Superior temporal gyrus (tissue), 1 donor: ENCODE measurements around the gene CPSF7.
"Not testable (repeated sequence)": the region's sequence is repeated elsewhere in the genome, so short reads cannot be mapped to it uniquely, and the experiment has no call there.

ENCODE experiments used
- DNase-seq: peaks from one replicate; pipeline ENCODE4 v3.0.0-alpha.2; 2016; ENCODE audit errors: extremely low spot score

The CPSF7 gene

DNA sequence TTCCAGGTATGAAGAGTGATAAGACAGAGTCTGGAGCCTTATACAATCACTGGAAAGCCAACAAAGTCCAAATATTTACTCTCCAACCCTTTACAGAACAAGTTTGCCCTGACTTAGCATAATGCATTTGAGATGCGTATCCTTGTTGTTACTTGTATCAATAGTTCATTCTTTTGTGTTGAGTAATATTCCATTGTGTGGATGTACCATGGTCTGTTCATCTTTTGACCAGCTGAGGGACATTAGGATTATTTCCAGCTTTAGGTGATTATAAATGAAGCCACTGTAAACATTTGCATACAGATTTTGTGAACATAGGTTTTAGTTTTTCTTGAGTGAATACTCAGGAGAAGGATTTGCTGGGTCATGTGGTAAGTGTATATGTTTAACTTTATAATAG is 9.8 kb upstream of the CPSF7 start:
- DNase-seq = no peak

- no peak for DNase-seq
Observed at GRCh38 chr11:61437496-61437895, 7.7 kb upstream of the CPSF7 start.

DNA sequence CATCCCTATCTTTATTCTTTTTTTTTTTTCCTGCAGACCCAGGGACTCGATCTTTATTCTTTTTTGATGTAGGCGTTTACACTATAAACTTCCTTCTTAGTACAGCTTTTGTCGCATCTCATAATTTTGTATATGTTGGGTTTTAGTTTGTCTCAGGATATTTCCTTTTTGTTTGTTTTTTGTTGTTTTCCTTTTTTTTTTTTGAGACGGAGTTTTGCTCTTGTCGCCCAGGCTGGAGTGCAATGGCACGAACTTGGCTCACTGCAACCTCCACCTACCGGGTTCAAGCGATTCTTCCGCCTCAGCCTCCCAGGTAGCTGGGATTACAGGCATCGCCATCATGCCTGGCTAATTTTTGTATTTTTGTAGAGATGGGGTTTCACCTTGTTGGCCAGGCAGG is 1.1 kb upstream of the CPSF7 start:
- DNase-seq = not testable (repeated sequence)

GRCh38 chr11:61429346-61429690 is 457 bp downstream of the CPSF7 start:
- no peak for DNase-seq

DNA sequence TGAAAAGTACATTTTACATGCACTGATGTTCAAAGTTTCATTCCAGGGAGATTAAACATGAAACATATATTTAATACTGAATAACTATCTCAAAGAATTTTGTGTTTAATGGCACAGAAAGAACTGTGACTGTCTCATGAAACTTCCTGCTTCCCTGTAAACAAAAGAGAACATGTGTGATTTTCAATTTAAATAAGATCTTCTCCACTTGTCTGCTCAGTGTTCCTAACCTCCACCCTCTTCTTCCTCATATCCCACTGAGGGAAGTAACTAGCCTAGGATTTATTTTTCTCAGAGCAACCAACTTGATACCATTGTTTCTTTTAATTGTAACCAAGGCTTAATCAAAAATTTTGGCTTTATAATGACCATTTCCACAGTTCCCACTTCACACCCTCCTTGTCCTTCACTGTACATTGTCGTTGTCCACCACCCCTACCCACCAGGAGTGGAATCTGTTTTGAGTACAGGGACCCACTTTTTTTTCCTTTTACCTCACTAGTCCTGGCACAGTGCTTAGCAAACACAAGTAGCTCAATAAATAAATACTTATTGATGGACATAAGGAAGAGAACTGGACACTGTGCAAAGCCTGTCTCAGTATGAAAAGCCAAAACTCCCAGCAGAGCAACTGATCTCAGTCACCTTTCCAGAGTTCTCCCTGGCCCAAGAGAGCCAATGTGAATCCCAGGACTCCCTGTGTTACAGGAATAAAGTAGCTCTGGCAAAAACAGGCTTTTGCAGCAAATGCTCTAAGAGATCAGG is 4.2 kb downstream of the CPSF7 start:
- DNase-seq = no peak

- no peak for DNase-seq
Observed at GRCh38 chr11:61422226-61422625, 7.5 kb downstream of the CPSF7 start.

GRCh38 chr11:61418136-61418535 is 11.6 kb downstream of the CPSF7 start:
- DNase-seq = no peak

DNA sequence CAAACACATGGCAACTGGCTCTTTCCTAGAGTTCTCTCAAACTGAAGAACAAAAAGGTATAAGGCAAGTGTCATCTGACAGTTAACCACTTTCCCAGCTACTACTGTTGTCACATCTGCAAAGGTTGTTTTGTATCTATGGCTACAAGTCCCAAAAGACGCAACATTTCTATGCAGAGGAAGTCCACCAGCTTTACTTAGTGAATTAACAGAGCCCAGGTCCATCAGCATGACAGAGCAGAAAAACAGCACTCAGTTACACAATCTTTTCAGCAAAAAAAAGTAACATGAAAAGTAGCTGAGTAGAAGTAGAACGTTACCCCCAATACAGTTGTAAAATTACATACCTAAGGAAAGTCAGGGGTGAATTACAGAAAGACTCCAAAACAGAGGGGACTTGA is 12.1 kb downstream of the CPSF7 start:
- DNase-seq = no peak

- no peak for DNase-seq
Observed at GRCh38 chr11:61416941-61417340, 12.8 kb downstream of the CPSF7 start.

GRCh38 chr11:61415381-61415780 is 14.4 kb downstream of the CPSF7 start:
- no peak for DNase-seq

- no peak for DNase-seq
Observed at GRCh38 chr11:61414547-61414946, 15.2 kb downstream of the CPSF7 start.

DNA sequence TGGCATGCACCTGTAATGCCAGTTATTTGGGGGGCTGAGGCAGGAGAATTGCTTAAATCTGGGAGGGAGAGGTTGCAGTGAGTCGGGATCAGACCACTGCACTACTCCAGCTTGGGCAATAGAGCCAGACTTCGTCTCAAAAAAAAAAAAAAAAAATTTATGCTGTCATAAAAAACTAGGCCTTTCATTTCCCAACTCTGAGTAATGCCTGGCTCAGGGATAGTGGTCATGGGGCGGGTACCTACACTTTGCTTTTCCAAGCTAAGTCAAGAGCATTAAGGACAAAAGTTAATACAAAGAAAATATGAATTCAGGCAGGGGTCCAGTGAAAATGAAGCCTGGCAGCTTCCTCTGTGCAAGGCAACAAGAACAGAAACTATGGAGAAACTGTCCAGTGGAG is 16.3 kb downstream of the CPSF7 start:
- no peak for DNase-seq

- no peak for DNase-seq
Observed at GRCh38 chr11:61411589-61411988, 18.2 kb downstream of the CPSF7 start.

DNA sequence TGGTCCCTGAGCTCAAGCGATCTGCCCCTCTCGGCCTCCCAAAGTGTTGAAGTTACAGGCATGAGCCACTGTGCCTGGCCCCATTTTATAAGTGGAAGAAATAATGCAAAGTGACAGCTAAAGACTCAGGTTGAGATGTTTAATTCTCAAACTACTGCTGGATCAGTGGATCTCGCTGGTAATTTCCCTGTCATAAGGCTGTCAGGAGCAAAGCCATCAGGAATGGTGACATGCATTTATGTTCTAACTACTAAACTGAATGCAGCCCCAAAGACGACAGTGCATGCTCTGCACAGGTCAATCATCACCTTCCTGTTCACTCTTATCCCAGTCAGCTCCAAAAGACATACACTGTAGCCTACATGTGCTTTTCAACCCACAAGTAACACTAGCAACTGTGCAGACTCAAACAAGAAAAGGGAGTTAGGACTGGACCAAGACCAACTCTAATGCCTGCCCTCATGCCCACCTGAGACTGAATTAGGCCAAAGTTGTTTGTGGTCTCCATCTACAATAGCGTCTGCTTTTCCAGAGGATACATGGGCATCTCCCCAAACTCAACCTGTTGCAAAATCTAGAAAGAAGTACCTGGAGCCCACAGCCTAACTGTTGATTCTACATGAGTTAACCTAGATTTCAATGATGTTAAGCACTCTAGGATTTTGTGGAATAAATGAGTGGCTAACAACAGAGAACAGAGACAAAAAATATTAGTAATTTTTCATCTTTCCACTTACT is 22.6 kb downstream of the CPSF7 start:
- no peak for DNase-seq

- DNase-seq = peak; percentile 56
Observed at GRCh38 chr11:61406067-61406466, 23.7 kb downstream of the CPSF7 start.

- DNase-seq = no peak
Observed at GRCh38 chr11:61404641-61405040, 25.1 kb downstream of the CPSF7 start.

DNA sequence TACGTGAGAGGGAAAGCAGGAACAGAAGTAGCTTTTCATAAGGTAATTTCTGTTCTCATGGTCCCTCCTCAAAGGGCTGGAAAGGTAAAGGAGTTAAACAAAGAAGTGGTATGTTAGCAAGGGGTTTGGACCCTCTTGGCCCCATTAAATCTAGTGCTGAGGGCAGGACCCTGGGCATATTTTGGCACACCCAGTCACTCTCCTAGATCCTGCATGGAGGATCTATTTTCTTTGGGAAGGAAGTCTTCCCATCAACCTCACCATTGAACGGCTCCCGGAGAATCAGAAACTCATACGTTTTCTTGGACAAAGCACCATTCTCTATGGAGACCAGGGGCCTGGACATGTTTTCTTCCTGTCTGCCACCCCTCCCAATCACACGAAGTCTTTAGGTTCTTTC is 25.7 kb downstream of the CPSF7 start:
- no peak for DNase-seq

- no peak for DNase-seq
Observed at GRCh38 chr11:61403658-61404057, 26.1 kb downstream of the CPSF7 start.

- DNase-seq = no peak
Observed at GRCh38 chr11:61401573-61401972, 28.2 kb downstream of the CPSF7 start.

DNA sequence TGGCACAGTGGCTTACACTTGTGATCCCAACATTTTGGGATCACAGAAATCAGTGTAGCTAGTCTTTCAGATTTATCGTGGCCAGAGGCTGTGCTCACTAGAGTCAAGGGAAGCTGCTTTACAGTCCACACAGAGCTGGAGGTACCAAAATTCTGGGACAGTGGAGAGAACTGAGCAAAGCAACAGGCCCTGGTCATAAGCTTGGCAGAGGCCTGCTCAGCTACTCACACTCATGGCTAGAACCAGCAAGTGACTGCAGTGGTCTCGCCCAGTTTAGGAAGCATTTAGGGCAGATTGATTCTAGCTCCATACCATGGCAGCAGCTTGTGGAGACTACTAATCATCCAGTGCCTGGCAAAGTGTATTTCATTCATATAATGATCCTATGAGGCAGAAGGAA is 28.6 kb downstream of the CPSF7 start:
- no peak for DNase-seq

GRCh38 chr11:61392981-61393595 is 36.7 kb downstream of the CPSF7 start:
- DNase-seq = no peak

GRCh38 chr11:61390161-61390560 is 39.6 kb downstream of the CPSF7 start:
- no peak for DNase-seq
